ENCODE results near the gene UCN. TPM values are rescaled to one million over a fixed set of nuclear protein-coding genes. Genes with fewer than 3 reads are reported as not detected.

The UCN gene
- total and polyA plus RNA-seq, 2 of the 4 experiments (the other 2 are of a cell fraction), result 0.22 TPM; not detected in 1

- no peak overlapping the region for H2AK5ac ChIP-seq (ENCODE audit: low read depth, low read length)
- no peaks in the 10 kb centered on the region for H3K36me3 ChIP-seq (ENCODE audit: control insufficient read depth, insufficient read depth, low read length)
- no peak overlapping the region for H2BK20ac ChIP-seq (ENCODE audit: low read depth, low read length)
- 0 out of 2 replicates have a peak overlapping the region, but pooled peaks have one; percentile 11 for H3K23ac ChIP-seq (ENCODE audit: low read depth, low read length)
- H3K9me1 ChIP-seq (ENCODE audit: insufficient read depth, low read length), result no peaks in the 10 kb centered on the region
- CTCF ChIA-PET, result interaction anchor here (0.7 to 1.8 kb wide), 5 partner anchors 8 to 28 kb away, joined by 3 to 6 read pairs (median 3); no protein-coding TSS in a partner anchor
- no peak overlapping the region for H3K4ac ChIP-seq (ENCODE audit: low read depth, low read length)
- no peak overlapping the region for H2AK9ac ChIP-seq (replicated peaks; ENCODE audit: low read depth, low read length, poor library complexity)
- no peak overlapping the region for H3K56ac ChIP-seq (ENCODE audit: extremely low read depth, insufficient read depth, low read length)
- in situ Hi-C loops (cut with MboI; ENCODE audit: low sequenced_read_pairs), result no loop called here
- TF ChIP-seq MAZ (IDR thresholded peaks at IDR 0.05; ENCODE audit: borderline replicate concordance, low read depth, low read length) (no peak), NFE2L2 (IDR thresholded peaks at IDR 0.05; ENCODE audit: low read depth, low read length) (no peak), RFX5 (IDR thresholded peaks at IDR 0.05; ENCODE audit: low read depth, low read length) (no peak), BHLHE40 (IDR thresholded peaks at IDR 0.05; ENCODE audit: low read depth, low read length) (no peak), RAD21 (IDR thresholded peaks at IDR 0.05; ENCODE audit: low read length) (no peak), FOS (IDR thresholded peaks at IDR 0.05; ENCODE audit: low read depth, low read length) (no peak), ELK1 (IDR thresholded peaks at IDR 0.05; ENCODE audit: borderline replicate concordance, low read depth, low read length) (no peak), MAFK (IDR thresholded peaks at IDR 0.05; ENCODE audit: low read depth, low read length) (no peak), SMC3 (IDR thresholded peaks at IDR 0.05; ENCODE audit: low read depth, low read length) (no peak), RCOR1 (IDR thresholded peaks at IDR 0.05; ENCODE audit: insufficient replicate concordance, low read length) (no peak), CHD1 (IDR thresholded peaks at IDR 0.05; ENCODE audit: low read depth, low read length) (no peak), MXI1 (IDR thresholded peaks at IDR 0.05; ENCODE audit: borderline replicate concordance, low read depth, low read length) (no peak), USF2 (IDR thresholded peaks at IDR 0.05; ENCODE audit: low read depth, low read length) (no peak), CEBPB (IDR thresholded peaks at IDR 0.05; ENCODE audit: low read depth, low read length) (no peak), CTCF (conservative IDR thresholded peaks at IDR 0.05; ENCODE audit: low read depth, low read length) (no peak), POLR2A (IDR thresholded peaks at IDR 0.05; ENCODE audit: low read depth, low read length) (no peak)
- no TSS peak for BruUV-seq (replicated peaks)
- H2BK120ac ChIP-seq (ENCODE audit: low read depth, low read length), result no peak overlapping the region
- no peaks in the 10 kb centered on the region for H3K79me1 ChIP-seq (ENCODE audit: low read depth in 1 of 2, low read length in 2 of 2)
- H2AFZ ChIP-seq (replicated peaks; ENCODE audit: low read length, poor library complexity), result no peak overlapping the region
- no peak overlapping the region for H4K8ac ChIP-seq (ENCODE audit: low read depth in 2 of 2, low read length in 2 of 2)
- no peak overlapping the region for H3K4me2 ChIP-seq (ENCODE audit: low read depth, low read length)
- H3K4me1 ChIP-seq (ENCODE audit: control insufficient read depth, insufficient read depth, low read length), result peaks cover 4% of the 10 kb centered on the region; the same call in 1 of the 2 replicates
- H3K9ac ChIP-seq (ENCODE audit: low read depth, low read length), result no peak overlapping the region
- H3K18ac ChIP-seq (ENCODE audit: low read depth, low read length), result no peak overlapping the region
- dilution Hi-C loops (cut with HindIII; ENCODE audit: low sequenced_read_pairs, unreplicated experiment), result no loop called here
- H4K20me1 ChIP-seq (ENCODE audit: insufficient read depth, low read length), result no peaks in the 10 kb centered on the region
- intact Hi-C loops (cut with micrococcal nuclease), result no loop called here
- no peak overlapping the region for H2BK15ac ChIP-seq (ENCODE audit: low read depth, low read length)
- DNase-seq (no peak), ATAC-seq (ENCODE audit: low read depth) (no peak)
- H3K9me3 ChIP-seq (ENCODE audit: control insufficient read depth, insufficient read depth, low read length), result no peaks in the 10 kb centered on the region; the same call in 1 of the 2 replicates
- H4K91ac ChIP-seq (ENCODE audit: insufficient read depth, low read depth, low read length), result no peak overlapping the region
- H2BK5ac ChIP-seq (ENCODE audit: low read depth, low read length, poor library complexity, severe bottlenecking), result no peak overlapping the region
- POLR2A ChIA-PET (ENCODE audit: unreplicated experiment), result no interaction called here
- H4K5ac ChIP-seq (ENCODE audit: low read depth, low read length), result no peak overlapping the region
- H3K27me3 ChIP-seq (ENCODE audit: control insufficient read depth, insufficient read depth, low read length), result peaks cover 80% of the 10 kb centered on the region
- no peak overlapping the region for H3K4me3 ChIP-seq (ENCODE audit: insufficient read depth, low read depth, low read length)
- no peak overlapping the region for H3K27ac ChIP-seq (ENCODE audit: insufficient read depth, low read length)
- no peak overlapping the region for H3K14ac ChIP-seq (replicated peaks; ENCODE audit: low read depth, low read length)
Measured at GRCh38 chr2:27265536-27265870, 42.7 kb downstream of the UCN start.

Data from IMR-90 (cell line).